NCI-H345 (cell line): ENCODE data around the gene OR2M5.

Source experiments
- DNase-seq: peaks from one replicate; lab custom pipeline; 2025; lab: John Stamatoyannopoulos, UW

Gene OR2M5

GRCh38 chr1:248144513-248145198, at the start of gene OR2M5:
OR2M5 (plus strand) TSS chr1:248145148; CDS start chr1:248145148, 0 bp downstream.
- DNase-seq = no peak

DNA sequence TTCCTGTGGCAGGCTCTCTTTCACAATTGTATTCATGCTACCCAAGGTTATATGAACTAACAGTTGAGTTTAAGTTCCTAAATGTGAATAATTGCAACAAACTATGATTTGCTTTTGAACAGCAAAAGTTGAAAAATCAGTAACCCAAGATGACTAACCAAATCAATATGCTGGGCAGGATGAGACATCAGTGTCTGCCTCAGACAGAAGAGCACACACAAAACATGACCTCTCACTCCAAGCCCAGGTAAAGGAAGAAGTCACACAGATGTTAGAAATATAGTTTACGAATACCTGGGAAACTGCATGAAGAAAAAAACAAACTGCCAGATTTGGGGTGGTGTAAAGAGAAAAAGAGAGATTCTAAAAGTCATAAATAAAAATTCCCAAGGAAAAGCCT, 46.4 kb upstream of the OR2M5 start:
- no peak for DNase-seq

DNA sequence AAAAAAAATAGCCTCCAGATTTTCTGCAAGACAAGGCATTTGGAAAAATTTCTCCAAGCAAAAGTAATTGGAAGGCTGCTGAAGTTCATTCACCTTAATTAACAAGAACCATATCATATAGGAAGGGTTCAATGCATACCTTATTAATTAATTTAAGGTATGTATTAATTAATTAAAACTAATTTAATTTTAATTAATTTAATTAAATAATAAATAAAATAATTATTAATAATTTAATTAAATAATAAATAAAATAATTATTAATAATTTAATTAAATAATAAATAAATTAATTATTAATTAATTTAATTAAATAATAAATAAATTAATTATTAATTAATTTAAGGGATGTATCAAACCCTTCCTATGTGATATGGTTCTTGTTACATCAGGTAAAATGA, 42.1 kb upstream of the OR2M5 start:
- DNase-seq = no peak

- no peak for DNase-seq
Observed at GRCh38 chr1:248111157-248111556, 33.8 kb upstream of the OR2M5 start.

- no peak for DNase-seq
Observed at GRCh38 chr1:248114890-248115289, 30.1 kb upstream of the OR2M5 start.

GRCh38 chr1:248127653-248128052, 17.3 kb upstream of the OR2M5 start:
- no peak for DNase-seq

- no peak for DNase-seq
Observed at GRCh38 chr1:248136811-248137210, 8.1 kb upstream of the OR2M5 start.

DNA sequence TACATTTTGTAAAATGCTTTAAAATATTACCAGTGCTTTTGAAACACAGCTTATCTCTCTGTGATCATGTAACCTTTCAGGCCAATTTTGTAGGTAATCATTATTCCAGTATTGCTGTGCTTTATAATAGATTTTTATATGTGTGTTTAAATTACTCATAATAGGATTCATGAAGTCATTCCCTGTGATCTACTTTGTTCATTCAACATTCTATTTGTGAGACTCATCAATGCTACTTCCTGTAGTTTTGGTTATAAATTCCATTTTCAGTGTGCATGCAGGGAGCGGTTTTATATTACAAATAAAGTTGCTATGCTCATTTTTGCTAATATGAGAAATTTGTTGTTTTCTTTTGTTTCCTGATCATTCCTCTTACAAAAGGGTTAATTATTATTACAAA, 4.1 kb upstream of the OR2M5 start:
- DNase-seq = no peak

DNA sequence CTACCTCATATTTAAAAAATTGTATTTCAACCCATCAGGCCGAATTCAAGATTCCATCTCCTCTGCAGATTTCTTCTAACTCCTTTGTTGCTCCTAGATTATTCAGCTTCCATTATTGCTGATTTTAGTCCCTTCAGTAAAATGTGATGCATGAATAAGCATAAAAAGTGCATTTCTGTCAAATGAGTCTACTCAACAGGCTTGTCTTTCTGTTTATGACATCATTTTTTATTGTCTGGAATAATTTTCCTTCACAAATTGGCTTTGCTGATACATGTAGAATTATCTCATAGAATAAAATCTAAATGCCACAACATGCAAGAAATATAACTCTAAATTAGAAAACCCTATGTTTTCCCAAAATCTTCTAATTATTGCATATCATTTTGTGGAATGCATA, 1.6 kb upstream of the OR2M5 start:
- no peak for DNase-seq

GRCh38 chr1:248152056-248152827, 7.3 kb downstream of the OR2M5 start:
- DNase-seq = no peak

- DNase-seq = no peak
Observed at GRCh38 chr1:248155927-248156326, 11.0 kb downstream of the OR2M5 start.

GRCh38 chr1:248158758-248159157, 13.8 kb downstream of the OR2M5 start:
- no peak for DNase-seq

GRCh38 chr1:248164031-248164430, 19.1 kb downstream of the OR2M5 start:
- no peak for DNase-seq

GRCh38 chr1:248165186-248165585, 20.2 kb downstream of the OR2M5 start:
- DNase-seq = no peak

- DNase-seq = no peak
Observed at GRCh38 chr1:248174521-248174920, 29.6 kb downstream of the OR2M5 start, which contains the start of gene OR2M2. OR2M2 (plus strand) TSS chr1:248174821; CDS start chr1:248179986, 5,165 bp downstream.

- no peak for DNase-seq
Observed at GRCh38 chr1:248183996-248184395, 39.0 kb downstream of the OR2M5 start.

GRCh38 chr1:248187363-248187762, 42.4 kb downstream of the OR2M5 start:
- DNase-seq = no peak

GRCh38 chr1:248189026-248189425, 44.1 kb downstream of the OR2M5 start:
- no peak for DNase-seq

DNA sequence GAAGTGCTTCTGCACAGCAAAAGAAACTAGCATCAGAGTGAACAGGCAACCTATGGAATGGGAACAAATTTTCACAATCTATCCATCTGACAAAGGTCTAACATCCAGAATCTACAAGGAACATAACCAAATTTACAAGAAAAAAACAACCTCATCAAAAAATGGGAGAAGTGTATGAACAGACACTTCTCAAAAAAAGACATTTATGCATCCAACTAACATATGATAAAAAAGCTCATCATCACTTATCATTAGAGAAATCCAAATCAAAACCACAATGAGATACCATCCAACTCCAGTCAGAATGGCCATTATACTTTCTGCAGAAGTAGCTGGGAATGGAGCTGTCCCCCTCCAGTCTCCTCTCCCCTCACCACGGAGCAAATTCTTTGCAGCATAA, 49.2 kb downstream of the OR2M5 start:
- DNase-seq = no peak
